HUES48 (cell line): ENCODE data around the gene KRT7.

Source experiments
- H3K27ac ChIP-seq: one replicate; pipeline ENCODE4 v1.7.0; 2013; ENCODE audit warnings: low read depth, low read length, inconsistent platforms
- H3K27me3 ChIP-seq: 2 replicates; pipeline ENCODE4 v1.6.1; 2013; ENCODE audit warnings: mild to moderate bottlenecking, low read length; ENCODE audit not compliant: control insufficient read depth, insufficient read depth
- H3K36me3 ChIP-seq: 2 replicates; pipeline ENCODE4 v1.6.1; 2013; ENCODE audit warnings: low read length; ENCODE audit not compliant: control insufficient read depth, insufficient read depth
- H3K4me1 ChIP-seq: 2 replicates; pipeline ENCODE4 v1.6.1; 2013; ENCODE audit warnings: mild to moderate bottlenecking, low read length; ENCODE audit not compliant: control insufficient read depth, insufficient read depth
- H3K4me3 ChIP-seq: 2 replicates; pipeline ENCODE4 v1.5.1; 2013; ENCODE audit warnings: mild to moderate bottlenecking, low read depth, low read length
- H3K9ac ChIP-seq: 2 replicates; pipeline ENCODE4 v1.6.1; 2013; ENCODE audit warnings: mild to moderate bottlenecking, low read depth, low read length, moderate library complexity
- H3K9me3 ChIP-seq: 2 replicates; pipeline ENCODE4 v1.6.1; 2013; ENCODE audit warnings: low read length; ENCODE audit not compliant: control insufficient read depth, insufficient read depth

KRT7 gene

GRCh38 chr12:52232674-52233461 lies at the start of gene KRT7:
TSS of gene KRT7 (plus strand) at chr12:52233243. CDS start at chr12:52233297, 54 bp downstream.
- peaks cover 22% of the 10 kb centered on the region for H3K4me1 ChIP-seq
- H3K9ac ChIP-seq = no peak within 1 kb of the TSS
- peak within 1 kb of the TSS; percentile 58 for H3K4me3 ChIP-seq

DNA sequence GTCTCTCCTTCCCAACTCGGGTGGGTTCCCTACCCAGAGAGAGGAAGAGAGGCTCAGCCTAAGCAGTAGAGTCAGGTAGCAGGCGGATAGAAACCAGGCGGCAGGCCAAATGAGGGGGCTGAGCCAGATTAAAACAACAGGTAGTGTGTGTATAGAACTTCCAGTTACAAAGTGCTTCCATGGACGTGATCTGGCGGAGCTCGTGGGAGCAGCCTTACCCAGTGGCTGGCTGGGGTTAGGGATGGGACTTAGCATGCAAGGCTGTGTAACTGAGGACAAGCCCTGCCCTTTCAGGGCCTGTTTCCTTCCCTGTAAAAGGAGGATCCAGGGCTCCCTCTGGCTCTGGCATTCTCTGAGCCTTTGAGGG lies 49.5 kb upstream of the KRT7 start:
- no peaks in the 10 kb centered on the region for H3K36me3 ChIP-seq
- H3K4me1 ChIP-seq = peaks cover 29% of the 10 kb centered on the region
- no peaks in the 10 kb centered on the region for H3K9me3 ChIP-seq
- H3K27ac ChIP-seq = no peak overlapping the region
- H3K27me3 ChIP-seq = no peaks in the 10 kb centered on the region
- H3K4me3 ChIP-seq = no peak overlapping the region
- H3K9ac ChIP-seq = no peak overlapping the region

More at GRCh38 chr12:52232674-52233461, at the start of gene KRT7:
- Histone ChIP-seq H3K36me3 (no peaks in the 10 kb centered on the region), H3K9me3 (no peaks in the 10 kb centered on the region), H3K27me3 (peaks cover 35% of the 10 kb centered on the region), H3K27ac (no peak within 1 kb of the TSS)

DNA sequence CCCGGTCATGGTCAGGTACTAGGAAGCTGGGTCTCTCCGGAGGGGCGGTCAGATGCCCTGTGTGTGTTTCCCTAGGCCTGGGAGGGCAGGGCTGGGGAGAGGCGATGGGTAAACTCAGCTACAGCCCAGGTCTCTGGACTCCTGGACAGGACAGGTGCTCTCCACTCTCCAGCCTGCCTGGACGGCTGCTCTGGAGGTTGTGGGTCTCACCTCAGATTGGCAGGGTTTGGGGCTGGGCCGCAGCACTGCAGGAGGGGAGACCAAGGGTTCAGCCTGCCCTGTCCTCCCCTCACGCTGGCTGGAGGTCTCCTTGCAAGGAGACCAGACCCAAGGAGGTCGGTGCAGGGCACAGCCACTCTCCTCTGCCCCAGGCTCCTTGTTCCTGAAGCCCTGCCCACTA lies 49.1 kb upstream of the KRT7 start:
- Histone ChIP-seq H3K9ac (no peak overlapping the region), H3K36me3 (no peaks in the 10 kb centered on the region), H3K4me1 (peaks cover 29% of the 10 kb centered on the region), H3K27ac (no peak overlapping the region), H3K4me3 (no peak overlapping the region), H3K9me3 (no peaks in the 10 kb centered on the region), H3K27me3 (no peaks in the 10 kb centered on the region)

DNA sequence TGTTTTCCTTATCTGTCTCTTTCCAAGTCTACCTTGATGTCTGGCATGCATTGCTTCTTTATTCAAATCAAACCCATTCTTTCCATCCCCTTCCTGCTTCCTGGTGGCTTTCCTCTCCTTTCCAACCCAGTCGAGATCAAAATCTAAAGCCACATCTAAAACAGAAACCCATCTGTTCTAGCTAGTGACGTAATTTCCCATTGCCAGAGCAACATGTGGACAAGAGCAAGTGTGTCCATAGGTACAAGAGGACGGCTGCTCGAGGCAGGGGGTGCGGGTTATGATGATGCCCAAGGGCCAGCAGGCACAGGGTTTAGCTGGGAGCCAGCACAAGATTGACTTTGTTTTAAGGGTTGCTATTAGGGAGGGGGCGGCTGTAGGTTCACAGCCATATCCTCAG lies 48.2 kb upstream of the KRT7 start:
- H3K9me3 ChIP-seq = no peaks in the 10 kb centered on the region
- H3K27me3 ChIP-seq = no peaks in the 10 kb centered on the region
- no peaks in the 10 kb centered on the region for H3K36me3 ChIP-seq
- H3K4me3 ChIP-seq = no peak overlapping the region
- H3K9ac ChIP-seq = no peak overlapping the region
- no peak overlapping the region for H3K27ac ChIP-seq
- H3K4me1 ChIP-seq = peaks cover 29% of the 10 kb centered on the region

GRCh38 chr12:52185400-52185967 lies 47.6 kb upstream of the KRT7 start:
- H3K9me3 ChIP-seq = no peaks in the 10 kb centered on the region
- H3K4me3 ChIP-seq = no peak overlapping the region
- no peaks in the 10 kb centered on the region for H3K36me3 ChIP-seq
- peaks cover 29% of the 10 kb centered on the region for H3K4me1 ChIP-seq
- H3K27me3 ChIP-seq = no peaks in the 10 kb centered on the region
- no peak overlapping the region for H3K9ac ChIP-seq
- no peak overlapping the region for H3K27ac ChIP-seq

GRCh38 chr12:52186118-52186840 lies 46.8 kb upstream of the KRT7 start:
- H3K27me3 ChIP-seq = no peaks in the 10 kb centered on the region
- H3K4me3 ChIP-seq = no peak overlapping the region
- H3K9me3 ChIP-seq = no peaks in the 10 kb centered on the region
- H3K9ac ChIP-seq = no peak overlapping the region
- peaks cover 24% of the 10 kb centered on the region for H3K4me1 ChIP-seq
- H3K36me3 ChIP-seq = no peaks in the 10 kb centered on the region
- H3K27ac ChIP-seq = no peak overlapping the region

GRCh38 chr12:52187206-52187605 lies 45.8 kb upstream of the KRT7 start:
- no peak overlapping the region for H3K9ac ChIP-seq
- no peak overlapping the region for H3K27ac ChIP-seq
- no peaks in the 10 kb centered on the region for H3K9me3 ChIP-seq
- no peaks in the 10 kb centered on the region for H3K36me3 ChIP-seq
- H3K4me1 ChIP-seq = peaks cover 15% of the 10 kb centered on the region
- H3K4me3 ChIP-seq = no peak overlapping the region
- H3K27me3 ChIP-seq = no peaks in the 10 kb centered on the region

GRCh38 chr12:52187640-52188039 lies 45.4 kb upstream of the KRT7 start:
- no peak overlapping the region for H3K9ac ChIP-seq
- H3K27ac ChIP-seq = no peak overlapping the region
- peaks cover 11% of the 10 kb centered on the region for H3K4me1 ChIP-seq
- no peaks in the 10 kb centered on the region for H3K9me3 ChIP-seq
- H3K27me3 ChIP-seq = no peaks in the 10 kb centered on the region
- no peak overlapping the region for H3K4me3 ChIP-seq
- H3K36me3 ChIP-seq = no peaks in the 10 kb centered on the region

- H3K36me3 ChIP-seq = no peaks in the 10 kb centered on the region
- no peak overlapping the region for H3K4me3 ChIP-seq
- H3K9me3 ChIP-seq = no peaks in the 10 kb centered on the region
- H3K27me3 ChIP-seq = no peaks in the 10 kb centered on the region
- peaks cover under 1% of the 10 kb centered on the region for H3K4me1 ChIP-seq
- H3K9ac ChIP-seq = no peak overlapping the region
- no peak overlapping the region for H3K27ac ChIP-seq
Measured at GRCh38 chr12:52188658-52189057, 44.4 kb upstream of the KRT7 start.

DNA sequence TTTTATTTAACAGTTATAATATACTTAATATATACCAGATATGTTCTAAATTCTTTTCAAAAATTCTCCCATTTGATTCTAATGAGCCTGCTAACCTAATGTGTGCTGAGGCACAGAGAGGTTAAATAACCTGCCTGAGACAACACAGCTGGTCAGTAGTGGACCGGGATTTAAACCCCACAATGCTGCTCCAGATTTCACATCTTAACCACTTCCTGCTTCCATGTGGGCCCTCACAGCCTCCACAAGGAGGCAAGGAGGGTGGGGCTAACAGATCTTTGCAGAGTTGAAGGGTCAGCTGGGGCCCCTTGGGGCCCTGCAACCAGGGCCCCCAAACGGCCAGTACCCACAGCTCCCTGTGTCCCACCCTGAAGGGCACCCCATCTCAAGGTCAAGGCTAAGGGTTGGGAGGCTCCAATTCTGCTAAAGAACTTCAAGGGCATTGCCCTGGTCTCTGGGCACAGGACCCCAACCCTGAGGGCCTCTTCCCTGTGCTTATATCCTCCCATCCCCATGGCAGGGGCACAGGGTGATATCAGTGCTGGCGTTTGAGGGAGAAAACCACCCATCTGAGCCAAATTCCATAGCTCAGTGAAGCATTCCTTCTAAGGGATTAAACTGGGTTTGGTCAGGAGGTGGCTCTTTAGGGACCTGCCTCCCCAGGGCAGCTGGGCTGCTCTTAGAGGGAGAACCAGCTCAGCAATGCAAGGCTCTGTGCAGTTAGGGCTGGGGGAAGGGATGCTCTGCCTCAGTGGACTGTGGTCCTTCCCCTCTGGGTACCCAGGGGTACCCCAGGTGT lies 43.5 kb upstream of the KRT7 start:
- Histone ChIP-seq H3K4me1 (peaks cover 2% of the 10 kb centered on the region; the same call in 1 of the 2 replicates), H3K9me3 (no peaks in the 10 kb centered on the region), H3K9ac (no peak overlapping the region), H3K27ac (no peak overlapping the region), H3K4me3 (no peak overlapping the region), H3K36me3 (no peaks in the 10 kb centered on the region), H3K27me3 (no peaks in the 10 kb centered on the region)
